Tibial nerve (tissue), 4 donors: ENCODE data around the gene ZC3H8.

Experiments used
- EP300 ChIP-seq, 2 donors: sonication (generic); formaldehyde crosslinking; IDR thresholded peaks; one replicate each; pipeline ENCODE4 v1.6.1; 2017; ENCODE audit warnings: antibody characterized with exemption in 2 of 2, mild to moderate bottlenecking in 1 of 2
- POLR2A ChIP-seq, 2 donors: fragments of 450-650 bp; IDR thresholded peaks; one replicate each; pipeline ENCODE4 v1.6.1; 2017; ENCODE audit warnings: antibody characterized with exemption in 2 of 2, mild to moderate bottlenecking in 2 of 2, moderate library complexity in 2 of 2
- TF ChIP-seq, protein P1 (sequence below), 5 experiments: fragments of 200-600 bp in 3 of 5; fragments of 450-650 bp in 2 of 5; sonication (generic) in 3 of 5; IDR thresholded peaks; one replicate each; pipeline ENCODE4 v1.5.1; 2016 to 2019; ENCODE audit warnings: antibody characterized with exemption in 5 of 5, mild to moderate bottlenecking in 3 of 5, moderate library complexity in 2 of 5

DNA sequence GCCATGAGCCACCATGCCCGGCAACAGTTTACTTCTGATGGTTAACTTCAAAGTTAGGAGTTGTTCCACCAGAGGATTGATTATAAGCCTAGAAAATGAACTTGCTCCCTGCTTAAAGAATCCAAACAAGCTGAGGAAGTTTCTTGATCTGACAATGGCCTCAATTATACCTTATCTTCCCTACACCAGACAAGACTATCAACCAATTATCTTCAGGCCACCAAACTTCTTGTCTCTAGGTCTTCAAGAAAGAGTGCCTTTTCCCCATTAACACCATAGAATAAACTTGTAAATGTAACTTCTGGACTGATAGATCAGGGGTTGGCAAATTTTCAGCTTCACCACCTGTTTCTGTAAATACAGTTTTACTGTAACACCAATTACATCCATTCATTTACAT, 15.0 kb downstream of the ZC3H8 start:
- TF ChIP-seq EP300 (IDR thresholded peaks at IDR 0.05) (no peak), POLR2A (IDR thresholded peaks at IDR 0.05) (no peak)
- TF ChIP-seq, protein P1, sequence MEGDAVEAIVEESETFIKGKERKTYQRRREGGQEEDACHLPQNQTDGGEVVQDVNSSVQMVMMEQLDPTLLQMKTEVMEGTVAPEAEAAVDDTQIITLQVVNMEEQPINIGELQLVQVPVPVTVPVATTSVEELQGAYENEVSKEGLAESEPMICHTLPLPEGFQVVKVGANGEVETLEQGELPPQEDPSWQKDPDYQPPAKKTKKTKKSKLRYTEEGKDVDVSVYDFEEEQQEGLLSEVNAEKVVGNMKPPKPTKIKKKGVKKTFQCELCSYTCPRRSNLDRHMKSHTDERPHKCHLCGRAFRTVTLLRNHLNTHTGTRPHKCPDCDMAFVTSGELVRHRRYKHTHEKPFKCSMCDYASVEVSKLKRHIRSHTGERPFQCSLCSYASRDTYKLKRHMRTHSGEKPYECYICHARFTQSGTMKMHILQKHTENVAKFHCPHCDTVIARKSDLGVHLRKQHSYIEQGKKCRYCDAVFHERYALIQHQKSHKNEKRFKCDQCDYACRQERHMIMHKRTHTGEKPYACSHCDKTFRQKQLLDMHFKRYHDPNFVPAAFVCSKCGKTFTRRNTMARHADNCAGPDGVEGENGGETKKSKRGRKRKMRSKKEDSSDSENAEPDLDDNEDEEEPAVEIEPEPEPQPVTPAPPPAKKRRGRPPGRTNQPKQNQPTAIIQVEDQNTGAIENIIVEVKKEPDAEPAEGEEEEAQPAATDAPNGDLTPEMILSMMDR (IDR thresholded peaks at IDR 0.05): no peak
